NOMO-1 treated with DMSO at 0.1 percent for 48 hours (cell line): ENCODE measurements around the gene ABHD10.

Source experiments
- DNase-seq: peaks from one replicate; lab custom pipeline; 2025; ENCODE audit not compliant: unreplicated experiment; lab: John Stamatoyannopoulos, UW

Gene ABHD10

GRCh38 chr3:111978583-111979433, at the start of gene ABHD10:
ABHD10 (plus strand) TSS chr3:111979026; CDS start chr3:111979062, 36 bp downstream.
- DNase-seq: peak; percentile 90

GRCh38 chr3:111929484-111929883, 49.3 kb upstream of the ABHD10 start:
- DNase-seq: no peak

- DNase-seq: no peak
Measured at GRCh38 chr3:111932946-111933345, 45.9 kb upstream of the ABHD10 start.

- DNase-seq: no peak
Measured at GRCh38 chr3:111936191-111936841, 42.5 kb upstream of the ABHD10 start.

- no peak for DNase-seq
Measured at GRCh38 chr3:111936967-111937366, 41.9 kb upstream of the ABHD10 start.

- DNase-seq: no peak
Measured at GRCh38 chr3:111937871-111938270, 41.0 kb upstream of the ABHD10 start.

- DNase-seq: no peak
Measured at GRCh38 chr3:111939873-111940272, 39.0 kb upstream of the ABHD10 start.

GRCh38 chr3:111943533-111943932, 35.3 kb upstream of the ABHD10 start:
- no peak for DNase-seq

GRCh38 chr3:111944372-111944771, 34.5 kb upstream of the ABHD10 start:
- DNase-seq: no peak

- DNase-seq: no peak
Measured at GRCh38 chr3:111947231-111947630, 31.6 kb upstream of the ABHD10 start.

- no peak for DNase-seq
Measured at GRCh38 chr3:111948786-111949185, 30.0 kb upstream of the ABHD10 start.

GRCh38 chr3:111949712-111950111, 29.1 kb upstream of the ABHD10 start:
- DNase-seq: no peak

GRCh38 chr3:111951032-111951431, 27.8 kb upstream of the ABHD10 start:
- DNase-seq: no peak

GRCh38 chr3:111952086-111952485, 26.7 kb upstream of the ABHD10 start:
- DNase-seq: no peak

GRCh38 chr3:111952866-111953450, 25.9 kb upstream of the ABHD10 start:
- DNase-seq: no peak

- DNase-seq: no peak
Measured at GRCh38 chr3:111954228-111954990, 24.4 kb upstream of the ABHD10 start.

- no peak for DNase-seq
Measured at GRCh38 chr3:111955876-111956275, 22.9 kb upstream of the ABHD10 start.

- DNase-seq: no peak
Measured at GRCh38 chr3:111956449-111956848, 22.4 kb upstream of the ABHD10 start.

GRCh38 chr3:111956995-111957734, 21.7 kb upstream of the ABHD10 start:
- DNase-seq: no peak

- no peak for DNase-seq
Measured at GRCh38 chr3:111961461-111962164, 17.2 kb upstream of the ABHD10 start.
